Heart right ventricle (tissue), 16 donors: ENCODE data around the gene UCN2. TPM values are rescaled to one million over a fixed set of nuclear protein-coding genes. Genes with fewer than 3 reads are reported as not detected.
"Not testable (repeated sequence)": the region's sequence is repeated elsewhere in the genome, so short reads cannot be mapped to it uniquely, and the experiment has no call there.

Source experiments
- ATAC-seq, 8 donors: fragments of 200-7000 bp; cut with Tn5 transposase; one replicate each; pipeline ENCODE4 v1.9.1; 2020; ENCODE audit warnings: mild to moderate bottlenecking in 8 of 8, moderate library complexity in 8 of 8, moderate number of reproducible peaks in 1 of 8
- DNase-seq, 2 donors: peaks; one replicate each; pipeline ENCODE4 v3.0.0-alpha.2; 2020
- H3K27ac ChIP-seq, 10 donors: fragments of 200-600 bp; sonication (generic) in 2 of 10; one replicate each; pipeline versions ENCODE4 v1.5.0 to v1.8.0; 2020 to 2022; ENCODE audit warnings: mild to moderate bottlenecking in 3 of 10
- H3K27me3 ChIP-seq, 7 donors: fragments of 200-600 bp; one replicate each; pipeline ENCODE4 v1.8.0; 2021 to 2022; ENCODE audit warnings: mild to moderate bottlenecking in 2 of 7
- H3K36me3 ChIP-seq, 9 donors: fragments of 200-600 bp; sonication (generic) in 1 of 9; one replicate each; pipeline versions ENCODE4 v1.5.0 to v1.8.0; 2020 to 2022; ENCODE audit warnings: mild to moderate bottlenecking in 2 of 9
- H3K4me1 ChIP-seq, 9 donors: fragments of 200-600 bp; sonication (generic) in 1 of 9; one replicate each; pipeline versions ENCODE4 v1.5.0 to v1.8.0; 2020 to 2022; ENCODE audit warnings: mild to moderate bottlenecking in 4 of 9
- H3K4me3 ChIP-seq, 10 donors: fragments of 200-600 bp; sonication (generic) in 2 of 10; one replicate each; pipeline versions ENCODE4 v1.5.0 to v1.8.0; 2020 to 2022; ENCODE audit warnings: mild to moderate bottlenecking in 7 of 10, moderate library complexity in 2 of 10
- H3K9me3 ChIP-seq, 11 donors: fragments of 200-600 bp in 10 of 11; sonication (generic) in 2 of 11; one replicate each; pipeline versions ENCODE4 v1.5.0 to v1.8.0; 2013 to 2022; ENCODE audit warnings: mild to moderate bottlenecking in 2 of 11, control low read depth in 1 of 11, moderate library complexity in 1 of 11
- CTCF ChIP-seq, 9 donors: fragments of 200-600 bp; sonication (generic) in 2 of 9; IDR thresholded peaks; one replicate each; pipeline versions ENCODE4 v1.5.0 to v1.8.0; 2021 to 2022; ENCODE audit warnings: antibody characterized with exemption in 9 of 9, mild to moderate bottlenecking in 5 of 9, moderate library complexity in 1 of 9
- WGBS, 2 donors: extraction: QIAGEN DNeasy Blood & Tissue Kit; methylation state at CpG; one replicate each; pipeline ENCODE4 v1.1.7; 2013; ENCODE audit warnings: inconsistent platforms in 1 of 2; 5-methylcytosine and 5-hydroxymethylcytosine counted together
- intact Hi-C, 10 donors: fragments of 100-400 bp; cut with DNase I; formaldehyde crosslinking; loops; one replicate each; pipeline versions ENCODE4 v1.11.1 to v1.14.2; 2022
- polyA plus RNA-seq, 2 donors: library from polyadenylated mRNA; stranded (reverse); fragments of 200-250 nt; gene quantifications; one replicate each; pipeline ENCODE4 v1.2.3, GENCODE V29; 2013
- total RNA-seq, 10 donors: library from RNA; stranded (reverse); fragmentation: NEBNext Ultra II Directional in 3 of 10; extraction: Animal tissue kit (Norgen Biotek cat#: 25700) in 3 of 10; gene quantifications; one replicate each; pipeline versions ENCODE4 v1.2.1 to v1.2.4, GENCODE V29; 2021 to 2023
- donor health status: Arrhythmogenic right ventricular cardiomyopathy.
- donor health status: ischemic (EF 13 %, LVEDD 7.1; RV severe dilation, severe dysfunction).
- donor health status: healthy with polysubstance abuse.
- donor health status: DM: no; HTN: yes; CAD: no.
- donor health status: DM: no; HTN: no; CAD: no.
- donor health status: ischemic (EF 25% LVEDD 6.9; RV normal size, moderate dysfunction).
- donor health status: ischemic (EF 25% LVEDD 5.7; RV mildly dilated, moderate dysfunction).
- donor health status: healthy.
- donor health status: DM: yes; HTN: yes; CAD: no.
- donor health status: Ischemic cardiomyopathy.
- donor health status: ischemic (EF 35%, LVEDD 5.7; RV mildly dilated, moderate dysfunction).
- donor health status: nonischemic (EF 11% LVEDD 7.7; RV severe dilation, severe dysfunction).
- donor health status: DM: yes; HTN: yes; CAD: no.
- donor health status: PGD.
- donor health status: ischemic (EF 29% LVEDD 5.4; RV normal size, mild dysfunction).
- donor health status: nonischemic (EF 23%, LVEDD 6.1; RV moderate dilation, normal function).

UCN2 gene
- total and polyA plus RNA-seq, 12 donors = 0.06 to 0.77 (median 0.21) TPM; not detected in 6

- Histone ChIP-seq H3K4me3 (no peak overlapping the region), H3K4me1 (peaks cover 0 to 66% (median 15%) of the 10 kb centered on the region in 9 donors), H3K27ac (peak overlapping the region in 1 of 10 donors; percentile 73), H3K27me3 (no peaks in the 10 kb centered on the region), H3K9me3 (no peaks in the 10 kb centered on the region), H3K36me3 (no peaks in the 10 kb centered on the region)
- ATAC-seq = no peak
- intact Hi-C loops = loop anchor here in 5 of 10 donors (5.0 to 10.0 kb wide), 2 partner anchors 152 to 279 kb away; no protein-coding TSS in a partner anchor
- no peak for DNase-seq
- no peak for TF ChIP-seq CTCF (IDR thresholded peaks at IDR 0.05)
- 86 to 95% methylated on average over 14 of the region's 14 CpGs for WGBS, 2 donors
Measured at GRCh38 chr3:48553886-48554845, 9.4 kb downstream of the UCN2 start.

DNA sequence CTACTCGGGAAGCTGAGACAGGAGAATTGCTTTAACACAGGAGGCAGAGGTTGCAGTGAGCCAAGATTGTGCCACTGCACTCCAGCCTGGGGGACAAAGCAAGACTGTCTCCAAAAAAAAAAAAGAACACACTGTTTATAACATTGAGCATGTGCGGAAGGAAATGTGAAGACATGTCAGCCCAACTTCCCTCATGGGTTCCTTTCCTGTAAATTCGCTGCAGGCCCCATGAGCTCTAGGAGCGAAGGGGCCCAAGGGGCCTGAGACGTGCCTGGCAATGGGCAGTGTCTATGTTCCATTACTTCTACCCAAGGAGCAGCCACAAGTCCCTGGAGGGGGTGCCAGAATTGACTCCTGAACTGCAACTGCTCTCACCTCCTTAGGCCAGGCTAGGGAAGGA is 10.2 kb downstream of the UCN2 start:
- ATAC-seq = no peak
- TF ChIP-seq CTCF (IDR thresholded peaks at IDR 0.05) = no peak
- Histone ChIP-seq H3K9me3 (no peaks in the 10 kb centered on the region), H3K27ac (peak overlapping the region in 1 of 10 donors; percentile 73), H3K4me1 (peaks cover 0 to 66% (median 17%) of the 10 kb centered on the region in 9 donors), H3K36me3 (no peaks in the 10 kb centered on the region), H3K27me3 (no peaks in the 10 kb centered on the region), H3K4me3 (no peak overlapping the region)
- intact Hi-C loops = loop anchor here in 5 of 10 donors (5.0 to 10.0 kb wide), 2 partner anchors 151 to 279 kb away; no protein-coding TSS in a partner anchor
- 89 to 98% methylated on average over 5 of the region's 5 CpGs for WGBS, 2 donors
- no peak for DNase-seq

GRCh38 chr3:48552111-48552951 is 11.2 kb downstream of the UCN2 start:
- peak overlapping the region in 1 of 10 donors; percentile 73 for H3K27ac ChIP-seq
- ATAC-seq = no peak
- peaks cover 0 to 55% (median 7%) of the 10 kb centered on the region in 9 donors for H3K4me1 ChIP-seq
- H3K9me3 ChIP-seq = no peaks in the 10 kb centered on the region
- no peaks in the 10 kb centered on the region for H3K27me3 ChIP-seq
- WGBS, 2 donors = 83 to 85% methylated on average over 14 of the region's 14 CpGs
- TF ChIP-seq CTCF (IDR thresholded peaks at IDR 0.05) = no peak
- no peak overlapping the region for H3K4me3 ChIP-seq
- H3K36me3 ChIP-seq = peaks cover 0 to 10% (median 0%) of the 10 kb centered on the region in 9 donors
- intact Hi-C loops = loop anchor here in 5 of 10 donors (5.0 to 10.0 kb wide), 2 partner anchors 150 to 278 kb away; no protein-coding TSS in a partner anchor
- no peak for DNase-seq

GRCh38 chr3:48551651-48552050 is 11.9 kb downstream of the UCN2 start:
- DNase-seq, H3K27ac ChIP-seq, ATAC-seq, H3K4me3 ChIP-seq, H3K9me3 ChIP-seq, H3K27me3 ChIP-seq: not testable (repeated sequence)
- peaks cover 0 to 16% (median 0%) of the 10 kb centered on the region in 9 donors for H3K36me3 ChIP-seq
- intact Hi-C loops = loop anchor here in 5 of 10 donors (5.0 to 10.0 kb wide), 2 partner anchors 149 to 277 kb away; no protein-coding TSS in a partner anchor
- 91 to 95% methylated on average over 7 of the region's 7 CpGs for WGBS, 2 donors
- H3K4me1 ChIP-seq = peaks cover 0 to 51% (median 5%) of the 10 kb centered on the region in 9 donors
